GM12891 (cell line): ENCODE data around the gene C1QTNF5.

Experiments
- PAX5 ChIP-seq: IDR thresholded peaks from 2 replicates; pipeline ENCODE4 v1.6.1; 2011; ENCODE audit warnings: low read length, moderate library complexity, mild to moderate bottlenecking; ENCODE audit not compliant: insufficient read depth, severe bottlenecking
- POLR2A ChIP-seq: IDR thresholded peaks from 2 replicates; pipeline ENCODE4 v1.6.1; 2011; ENCODE audit warnings: low read depth, low read length, control low read depth
- POLR2AphosphoS5 ChIP-seq: IDR thresholded peaks from 2 replicates; pipeline ENCODE4 v1.6.1; 2011; ENCODE audit warnings: low read depth, low read length, control low read depth
- POU2F2 ChIP-seq: IDR thresholded peaks from 2 replicates; pipeline ENCODE4 v1.6.1; 2011; ENCODE audit warnings: low read depth, mild to moderate bottlenecking, control low read depth, low read length, moderate library complexity
- SPI1 ChIP-seq: IDR thresholded peaks from 2 replicates; pipeline ENCODE4 v1.6.1; 2011; ENCODE audit warnings: low read depth, low read length, control low read depth
- TAF1 ChIP-seq: IDR thresholded peaks from 2 replicates; pipeline ENCODE4 v1.6.1; 2011; ENCODE audit warnings: low read depth, low read length, control low read depth

DNA sequence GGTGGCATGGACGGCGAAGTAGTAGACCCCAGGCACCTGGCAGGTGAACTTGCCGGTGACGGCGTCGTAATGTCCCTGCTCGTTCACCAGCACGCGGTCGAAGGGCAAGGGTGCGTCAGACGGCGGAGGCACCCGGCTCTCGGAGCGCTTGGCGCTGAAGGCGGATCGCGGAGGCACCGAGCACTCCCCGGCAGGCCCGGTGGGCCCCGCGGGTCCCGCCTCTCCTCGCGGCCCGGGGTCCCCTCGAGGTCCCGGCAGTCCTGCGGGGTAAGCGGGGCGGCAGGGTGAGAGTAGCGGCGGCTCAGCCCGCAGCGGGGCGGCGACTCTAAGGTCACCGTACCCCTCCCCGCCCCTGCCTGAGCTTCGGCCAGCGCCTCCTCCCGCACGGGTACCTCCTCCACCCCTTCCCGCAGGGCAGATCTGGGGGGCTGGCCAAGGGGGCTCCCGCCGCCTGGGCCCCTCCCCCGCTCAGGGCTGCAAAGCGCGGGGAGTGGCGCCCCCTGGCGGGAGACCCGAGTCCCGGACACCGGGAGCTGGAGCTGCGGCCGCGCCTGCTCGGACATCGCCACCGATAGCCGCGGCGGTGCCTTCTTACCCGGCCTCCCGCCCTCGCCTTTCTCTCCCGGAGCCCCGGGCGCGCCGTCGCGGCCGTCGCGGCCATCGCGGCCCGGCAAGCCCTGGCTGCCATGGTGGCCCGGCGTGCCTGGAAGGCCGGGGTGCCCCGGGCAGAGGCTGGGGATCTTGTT lies 921 bp downstream of the C1QTNF5 start:
- no peak for TF ChIP-seq POLR2A
- no peak for TF ChIP-seq POLR2AphosphoS5
- no peak for TF ChIP-seq TAF1
- no peak for TF ChIP-seq PAX5
- no peak for TF ChIP-seq SPI1
- no peak for TF ChIP-seq POU2F2
